Liver (tissue), 3 donors: ENCODE measurements around the gene LAMA5.

Experiments
- ATF3 ChIP-seq: IDR thresholded peaks from 2 replicates; pipeline ENCODE4 v1.6.1; 2016; ENCODE audit warnings: antibody characterized with exemption
- CTCF ChIP-seq: fragments of 150-350 bp; IDR thresholded peaks from 2 replicates; pipeline ENCODE4 v1.5.1; 2017; ENCODE audit warnings: improper control_type of control experiment, low read depth, low read length; ENCODE audit not compliant: missing input control
- FOXA1 ChIP-seq: IDR thresholded peaks from 2 replicates; pipeline ENCODE4 v1.6.1; 2016; ENCODE audit warnings: antibody characterized with exemption
- RAD21 ChIP-seq, 2 donors: IDR thresholded peaks; 2 replicates each; pipeline ENCODE4 v1.6.1; 2016; ENCODE audit warnings: antibody characterized with exemption in 2 of 2, mild to moderate bottlenecking in 2 of 2
- REST ChIP-seq: IDR thresholded peaks from 2 replicates; pipeline ENCODE4 v1.6.1; 2016; ENCODE audit warnings: antibody characterized with exemption, mild to moderate bottlenecking
- SP1 ChIP-seq: IDR thresholded peaks from 2 replicates; pipeline ENCODE4 v1.6.1; 2018; ENCODE audit warnings: antibody characterized with exemption, mild to moderate bottlenecking
- TAF1 ChIP-seq: conservative IDR thresholded peaks from 2 replicates; pipeline ENCODE4 v1.6.1; 2016; ENCODE audit warnings: antibody characterized with exemption, mild to moderate bottlenecking
- YY1 ChIP-seq: IDR thresholded peaks from 2 replicates; pipeline ENCODE4 v1.6.1; 2016; ENCODE audit warnings: antibody characterized with exemption, mild to moderate bottlenecking
- TF ChIP-seq, protein P1 (sequence below): IDR thresholded peaks from 2 replicates; pipeline ENCODE4 v1.6.1; 2016; ENCODE audit warnings: antibody characterized with exemption
- donor health status: healthy.
- donor health status: healthy.

GRCh38 chr20:62292108-62292507, 75.0 kb downstream of the LAMA5 start:
- TF ChIP-seq CTCF (no peak), SP1 (no peak), ATF3 (no peak), TAF1 (no peak), REST (no peak), YY1 (no peak), RAD21 (IDR thresholded peaks at IDR 0.05) (no peak), FOXA1 (no peak)
- TF ChIP-seq, protein P1, sequence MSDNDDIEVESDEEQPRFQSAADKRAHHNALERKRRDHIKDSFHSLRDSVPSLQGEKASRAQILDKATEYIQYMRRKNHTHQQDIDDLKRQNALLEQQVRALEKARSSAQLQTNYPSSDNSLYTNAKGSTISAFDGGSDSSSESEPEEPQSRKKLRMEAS: no peak
